GM23248 (cell line): ENCODE data around the gene NELFB.

Source experiments
- EZH2 ChIP-seq: fragments of 200-600 bp; sonication (generic); IDR thresholded peaks from 2 replicates; pipeline ENCODE4 v1.6.1; 2018; ENCODE audit warnings: antibody characterized with exemption, mild to moderate bottlenecking; ENCODE audit not compliant: insufficient read depth, poor library complexity, severe bottlenecking
- EZH2phosphoT487 ChIP-seq: fragments of 200-600 bp; sonication (generic); IDR thresholded peaks from 2 replicates; pipeline ENCODE4 v1.6.1; 2018; ENCODE audit warnings: antibody characterized with exemption, moderate library complexity, mild to moderate bottlenecking, low read depth; ENCODE audit not compliant: insufficient read depth

DNA sequence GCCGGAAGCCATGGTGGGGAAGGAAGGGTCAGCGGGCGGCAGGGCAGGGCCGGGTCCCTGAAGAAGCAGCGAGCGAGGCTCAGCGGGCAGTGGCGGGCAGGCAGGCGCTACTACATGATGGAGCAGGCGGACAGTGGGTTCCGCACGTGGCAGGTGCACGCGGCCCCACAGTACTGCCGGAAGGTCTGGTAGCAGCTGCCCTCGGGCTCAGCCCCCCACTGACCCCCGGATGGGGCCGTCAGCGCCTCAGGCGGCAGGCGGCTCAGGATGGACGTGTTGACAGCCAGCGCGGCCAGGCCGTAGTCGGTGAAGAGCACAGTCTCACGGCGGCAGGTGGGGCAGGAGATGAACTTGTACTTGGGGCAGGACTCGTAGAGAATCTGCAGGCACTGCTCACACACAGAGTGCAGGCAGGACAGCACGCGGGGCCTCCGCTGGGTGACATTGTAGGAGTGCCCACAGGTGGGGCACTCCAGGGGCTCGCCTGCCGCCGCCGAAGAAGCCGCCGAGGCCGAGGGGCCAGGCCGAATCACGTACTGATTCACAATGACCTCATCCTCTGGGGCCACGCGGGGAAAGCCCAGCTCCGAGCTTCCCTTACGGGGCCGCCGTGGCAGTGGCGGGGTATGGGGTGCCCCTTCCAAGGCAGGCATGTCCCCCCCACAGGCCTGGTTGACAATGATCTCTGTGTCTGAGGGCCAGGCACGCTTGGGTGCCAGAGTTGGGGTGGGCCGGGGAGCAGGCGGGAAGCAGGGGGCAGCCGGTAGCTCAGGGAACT, 34.6 kb upstream of the NELFB start:
- TF ChIP-seq EZH2 (no peak), EZH2phosphoT487 (no peak)
